Transverse colon (tissue), 4 donors: ENCODE measurements around the gene EZH1.

Experiments
- EP300 ChIP-seq: sonication (generic); formaldehyde crosslinking; IDR thresholded peaks from one replicate; pipeline ENCODE4 v1.6.1; 2017; ENCODE audit warnings: antibody characterized with exemption, low read depth
- POLR2A ChIP-seq: fragments of 450-650 bp; IDR thresholded peaks from one replicate; pipeline ENCODE4 v1.6.1; 2016; ENCODE audit warnings: antibody characterized with exemption, mild to moderate bottlenecking, moderate library complexity
- POLR2AphosphoS5 ChIP-seq, 3 donors: sonication (generic); formaldehyde crosslinking; IDR thresholded peaks; one replicate each; pipeline ENCODE4 v1.6.1; 2016; ENCODE audit warnings: antibody characterized with exemption in 3 of 3
- TF ChIP-seq, protein P1 (sequence below), 5 experiments: fragments of 200-600 bp in 3 of 5; fragments of 450-650 bp in 2 of 5; sonication (generic) in 3 of 5; IDR thresholded peaks; 1 replicate in 2 of 5; 2 replicates in 3 of 5; pipeline ENCODE4 v1.5.1; 2016 to 2017; ENCODE audit warnings: antibody characterized with exemption in 5 of 5, inconsistent platforms in 3 of 5, mild to moderate bottlenecking in 2 of 5, moderate library complexity in 1 of 5

DNA sequence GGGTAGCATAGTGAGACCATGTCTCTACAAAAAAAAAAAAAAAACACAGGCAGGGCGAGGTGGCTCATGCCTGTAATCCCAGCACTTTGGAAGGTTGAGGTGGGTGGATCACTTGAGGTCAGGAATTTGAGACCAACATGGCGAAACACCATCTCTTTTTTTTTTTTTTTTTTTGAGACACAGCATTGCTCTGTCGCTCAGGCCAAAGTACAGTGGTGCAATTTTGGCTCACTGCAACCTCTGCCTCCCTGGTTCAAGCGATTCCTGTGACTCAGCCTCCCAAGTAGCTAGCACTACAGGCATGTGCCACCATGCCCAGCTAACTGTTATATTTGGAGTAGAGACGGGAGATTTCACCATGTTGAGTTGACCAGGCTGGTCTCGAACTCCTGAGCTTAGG, 21.3 kb upstream of the EZH1 start:
- TF ChIP-seq POLR2A (no peak), POLR2AphosphoS5 (IDR thresholded peaks at IDR 0.05) (no peak), EP300 (no peak)
- TF ChIP-seq, protein P1, sequence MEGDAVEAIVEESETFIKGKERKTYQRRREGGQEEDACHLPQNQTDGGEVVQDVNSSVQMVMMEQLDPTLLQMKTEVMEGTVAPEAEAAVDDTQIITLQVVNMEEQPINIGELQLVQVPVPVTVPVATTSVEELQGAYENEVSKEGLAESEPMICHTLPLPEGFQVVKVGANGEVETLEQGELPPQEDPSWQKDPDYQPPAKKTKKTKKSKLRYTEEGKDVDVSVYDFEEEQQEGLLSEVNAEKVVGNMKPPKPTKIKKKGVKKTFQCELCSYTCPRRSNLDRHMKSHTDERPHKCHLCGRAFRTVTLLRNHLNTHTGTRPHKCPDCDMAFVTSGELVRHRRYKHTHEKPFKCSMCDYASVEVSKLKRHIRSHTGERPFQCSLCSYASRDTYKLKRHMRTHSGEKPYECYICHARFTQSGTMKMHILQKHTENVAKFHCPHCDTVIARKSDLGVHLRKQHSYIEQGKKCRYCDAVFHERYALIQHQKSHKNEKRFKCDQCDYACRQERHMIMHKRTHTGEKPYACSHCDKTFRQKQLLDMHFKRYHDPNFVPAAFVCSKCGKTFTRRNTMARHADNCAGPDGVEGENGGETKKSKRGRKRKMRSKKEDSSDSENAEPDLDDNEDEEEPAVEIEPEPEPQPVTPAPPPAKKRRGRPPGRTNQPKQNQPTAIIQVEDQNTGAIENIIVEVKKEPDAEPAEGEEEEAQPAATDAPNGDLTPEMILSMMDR (IDR thresholded peaks at IDR 0.05): no peak
